ENCODE measurements around the gene GUSB.

- no peak for TF ChIP-seq CTCF (IDR thresholded peaks at IDR 0.05)
- TF ChIP-seq POLR2A (IDR thresholded peaks at IDR 0.05), result no peak
Measured at GRCh38 chr7:65925040-65925439, 57.0 kb downstream of the GUSB start.
